ENCODE data around the gene CC2D1A.

The CC2D1A gene

DNA sequence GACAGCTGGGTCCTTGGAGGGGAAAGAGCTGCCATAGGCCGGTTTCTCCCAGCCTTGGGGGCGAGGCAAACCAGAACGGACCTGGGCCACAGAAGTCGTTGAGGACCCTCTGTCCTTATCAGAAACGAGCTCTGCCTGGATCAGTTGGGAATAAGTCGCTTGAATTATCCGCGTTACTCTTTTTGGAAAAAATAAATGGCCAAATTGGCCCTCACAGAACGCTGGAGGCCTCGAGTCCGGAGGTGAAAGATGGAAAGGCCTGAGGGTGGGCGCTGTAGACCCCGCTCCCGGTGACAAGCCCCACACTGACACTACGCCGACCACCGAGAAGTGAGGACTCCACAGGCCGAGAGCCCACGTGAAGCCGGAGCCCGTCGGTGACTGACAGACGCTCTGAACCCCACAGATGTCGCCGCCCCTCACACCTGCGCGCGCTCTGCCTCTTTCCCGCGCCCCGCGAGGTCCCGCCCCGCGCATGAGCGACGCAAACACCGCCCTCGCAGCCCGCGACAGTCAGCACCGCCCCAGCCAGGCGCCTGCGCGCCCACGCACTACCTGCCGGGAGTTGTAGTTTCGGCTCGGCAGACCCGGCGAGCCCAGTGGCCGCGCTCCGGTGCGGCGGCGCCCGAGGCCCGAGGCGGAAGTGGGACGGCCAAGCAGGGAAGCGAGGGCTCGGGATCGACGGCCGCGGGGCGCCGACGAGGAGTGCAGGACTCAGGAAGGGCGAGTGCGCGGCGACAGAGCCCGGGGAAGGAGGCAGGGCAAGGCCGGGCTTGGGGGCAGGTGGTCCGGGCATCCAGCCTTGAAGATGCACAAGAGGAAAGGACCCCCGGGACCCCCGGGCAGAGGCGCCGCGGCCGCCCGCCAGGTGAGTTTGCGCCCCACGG is at the start of gene CC2D1A, which contains the start of gene BRME1:
Gene CC2D1A (plus strand): TSS at position 568 of the 887 bp plus-strand sequence. CDS start 241 bp downstream, at position 809.
Gene BRME1 (minus strand): TSS at position 484 of the 887 bp plus-strand sequence. CDS start 1,225 bp downstream, outside the sequence.
- DNase-seq = peak; percentile 90

DNA sequence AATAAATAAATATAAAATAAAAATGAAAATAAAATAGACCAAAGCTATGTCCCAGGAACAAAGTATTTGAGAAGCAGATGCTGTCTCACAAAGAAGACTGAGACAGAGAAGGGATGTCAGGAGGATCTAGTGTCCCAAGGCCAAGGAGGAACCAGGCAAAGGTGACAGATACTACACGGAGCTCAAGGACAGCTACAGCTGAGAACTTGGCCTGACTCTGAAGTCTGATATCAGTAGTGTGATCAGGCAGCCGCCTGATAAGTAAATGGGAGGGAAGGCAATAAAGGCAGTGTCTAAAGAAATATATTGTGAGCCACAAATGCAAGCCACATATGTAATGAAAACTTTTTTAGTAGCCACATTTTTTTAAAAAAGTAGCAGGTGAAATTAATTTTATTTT is 49.5 kb upstream of the CC2D1A start:
- no peak for DNase-seq

DNA sequence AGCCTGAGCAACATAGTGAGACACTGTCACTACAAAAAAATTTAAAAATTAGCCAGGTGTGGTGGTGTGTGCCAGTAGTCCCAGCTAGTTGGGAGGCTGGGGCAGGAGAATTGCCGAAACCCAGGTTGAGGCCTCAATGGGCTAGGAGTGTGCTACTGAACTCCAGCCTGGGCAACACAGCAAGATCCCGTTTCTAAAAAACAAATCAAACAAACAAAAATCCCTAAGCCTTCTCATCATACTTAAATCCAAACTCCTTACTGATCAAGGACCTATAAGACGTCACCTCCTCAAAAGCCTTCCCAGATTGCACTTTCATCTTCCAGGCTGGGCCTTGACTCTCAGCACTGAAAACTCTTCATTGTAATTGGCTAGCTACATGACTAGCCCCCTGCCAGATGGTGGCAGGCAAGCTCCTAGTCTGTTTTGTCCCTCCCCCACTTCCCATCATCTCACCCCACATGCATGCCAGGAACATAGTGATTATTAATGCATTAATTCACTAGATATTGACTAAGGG is 46.6 kb upstream of the CC2D1A start:
- DNase-seq = no peak

DNA sequence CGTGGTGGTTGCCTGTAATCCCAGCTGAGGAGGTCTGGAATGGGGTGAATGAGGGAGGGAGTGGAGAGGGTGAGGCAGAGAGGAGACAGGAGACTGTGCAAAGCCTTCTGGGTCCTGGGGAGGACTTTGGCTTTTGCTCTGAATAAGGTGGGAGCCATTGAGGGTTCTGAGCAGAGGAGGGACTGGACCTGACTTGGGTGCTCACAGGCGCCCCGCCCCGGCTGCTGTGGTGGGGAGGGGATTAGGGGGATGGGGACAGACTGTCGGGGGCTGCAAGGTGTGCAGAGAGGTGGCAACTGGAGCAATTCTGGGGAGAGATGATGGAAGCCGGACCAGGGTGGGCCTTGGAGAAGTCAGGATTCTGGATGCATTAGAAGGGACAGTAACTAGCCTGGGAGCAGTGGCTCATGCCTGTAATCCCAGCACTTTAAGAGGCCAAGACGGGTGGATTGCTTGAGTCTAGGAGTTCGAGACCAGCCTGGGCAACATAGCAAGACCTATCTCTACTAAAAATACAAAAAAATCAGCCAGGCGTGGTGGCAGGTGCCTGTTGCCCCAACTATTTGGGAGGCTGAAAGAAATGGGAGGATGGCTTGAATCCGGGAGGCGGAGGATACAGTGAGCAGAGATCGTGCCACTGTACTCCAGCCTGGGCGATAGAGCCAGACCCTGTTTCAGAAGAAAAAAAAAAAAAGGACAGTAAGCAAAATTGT is 45.2 kb upstream of the CC2D1A start:
- DNase-seq = no peak

DNA sequence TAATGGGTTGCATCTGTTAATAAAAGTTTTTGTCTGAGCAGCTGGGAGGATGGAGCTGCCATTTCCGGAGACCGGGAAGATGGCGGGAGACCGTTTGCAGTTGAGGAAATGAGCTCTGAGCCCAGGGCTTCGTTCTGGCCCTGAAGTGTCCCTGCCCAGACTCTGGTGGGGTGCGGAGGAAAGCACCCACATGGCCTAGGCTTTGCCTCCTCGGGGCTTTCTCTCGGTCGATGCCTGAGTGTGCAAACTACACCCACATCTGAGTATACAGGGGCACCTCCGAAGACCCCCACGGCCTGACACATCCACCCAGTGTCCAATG is 44.6 kb upstream of the CC2D1A start:
- no peak for DNase-seq

DNA sequence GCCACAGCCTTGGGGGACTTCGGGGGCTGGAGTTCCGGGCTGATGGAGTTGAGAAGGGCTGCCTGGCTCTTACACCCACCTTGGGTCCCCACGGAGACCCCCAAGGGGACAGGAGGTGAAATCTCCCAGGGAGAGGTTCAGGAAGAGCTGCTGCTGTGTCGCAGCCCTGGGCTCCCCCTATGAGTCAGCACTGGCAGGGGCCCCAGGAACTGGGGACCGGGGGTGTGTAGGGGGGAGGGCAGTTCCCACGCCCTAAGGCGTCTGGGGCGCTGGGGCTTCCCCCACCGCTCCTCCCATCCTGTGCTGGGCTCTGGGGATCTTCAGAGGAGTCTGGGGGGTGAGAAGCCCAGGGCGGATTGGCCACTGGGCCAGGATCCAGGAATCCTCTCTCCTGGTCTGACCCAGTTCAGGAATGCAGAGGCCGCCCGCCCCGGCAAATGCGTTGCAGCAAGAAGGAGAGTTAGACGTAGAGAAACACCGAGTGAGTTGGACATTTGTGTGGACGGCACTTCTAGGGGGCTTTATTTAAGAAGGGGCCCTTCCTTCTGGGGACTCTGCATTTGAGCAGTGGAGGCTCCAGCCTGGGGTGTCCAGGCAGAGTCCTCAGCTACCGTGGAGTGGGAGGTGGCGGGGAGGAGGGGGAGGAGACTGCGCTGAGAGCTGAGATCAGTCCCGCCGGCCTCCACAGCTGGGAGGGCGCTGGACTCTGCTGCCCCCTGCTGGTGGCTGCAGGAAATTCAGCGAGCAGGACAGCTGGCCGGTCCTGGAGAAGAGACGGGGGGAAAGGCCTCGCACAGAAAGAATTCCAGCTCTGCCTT is 44.1 kb upstream of the CC2D1A start:
- DNase-seq = no peak

DNA sequence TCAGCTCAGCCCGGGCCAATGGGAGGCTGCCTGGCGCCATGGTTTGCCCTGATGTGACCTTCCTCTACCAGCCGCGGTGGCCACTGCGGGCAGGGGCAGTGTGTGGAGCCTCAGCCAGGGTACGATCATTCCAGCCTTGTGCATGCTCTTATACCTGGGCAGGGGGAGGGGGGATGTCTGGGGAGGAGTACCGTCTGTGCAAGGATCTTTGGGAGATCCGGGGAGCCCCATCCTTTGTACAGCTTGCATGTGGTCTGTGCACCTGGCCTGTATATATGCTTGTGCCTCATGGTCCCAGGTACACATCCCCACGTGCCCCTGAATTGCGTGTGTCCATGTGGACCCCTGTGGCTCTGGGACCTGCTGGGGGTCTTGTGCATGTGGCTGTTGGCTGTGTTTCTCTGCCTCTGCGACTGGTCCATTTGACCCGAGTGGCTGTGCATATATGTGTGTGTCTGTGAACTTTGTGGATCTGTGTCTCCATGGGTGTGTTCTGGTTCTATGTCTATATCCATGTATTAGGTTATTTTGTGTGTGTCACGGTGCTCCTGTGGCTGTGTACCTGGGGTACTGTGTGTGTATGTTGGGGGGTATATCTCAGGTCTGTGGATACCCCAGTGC is 41.8 kb upstream of the CC2D1A start:
- DNase-seq = no peak

DNA sequence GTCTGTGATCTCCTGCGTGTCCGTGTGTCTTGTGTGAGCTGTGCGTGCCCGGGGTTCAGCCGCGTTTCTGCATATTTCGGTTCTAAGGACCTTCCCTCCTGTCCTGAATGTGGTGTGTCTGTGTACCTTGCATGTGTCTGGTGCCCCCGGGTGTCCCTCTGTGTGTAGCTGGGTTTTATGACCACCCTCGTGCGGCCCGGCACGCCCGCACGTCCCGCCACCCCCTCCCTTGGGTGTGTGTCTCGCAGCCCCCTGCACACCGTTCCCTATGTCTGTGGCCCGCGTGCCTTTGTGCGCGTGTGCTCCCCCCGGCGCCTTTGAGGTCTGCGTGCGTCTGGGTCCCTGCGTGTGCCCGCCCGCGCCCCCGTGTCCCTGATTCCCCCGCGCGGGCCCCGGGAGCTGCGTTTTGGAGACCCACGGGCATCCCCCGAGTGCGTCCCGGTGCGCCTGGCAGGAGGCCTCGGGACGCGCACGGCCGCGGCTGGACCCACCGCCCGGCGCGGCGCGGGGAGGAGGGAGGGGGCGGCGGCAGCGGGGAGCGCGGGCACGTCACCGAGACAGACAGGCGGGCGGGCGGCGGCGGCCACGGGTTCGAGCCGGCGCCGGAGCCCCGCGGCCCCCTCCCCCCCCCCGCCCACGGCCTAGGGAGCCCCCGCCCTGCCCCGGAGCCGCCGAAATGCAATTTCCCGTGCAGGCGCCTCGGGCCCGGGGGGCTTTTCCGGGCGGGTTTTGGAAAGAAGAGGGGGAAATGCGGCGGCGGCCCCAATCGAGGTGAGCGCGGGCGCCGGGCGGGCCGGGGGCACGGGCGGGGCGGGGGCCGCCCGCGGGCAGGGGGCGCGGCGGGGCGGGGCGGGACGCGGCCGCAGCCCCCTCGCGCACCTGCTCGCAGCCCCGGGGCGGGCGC is 41.1 kb upstream of the CC2D1A start:
- DNase-seq = no peak

DNA sequence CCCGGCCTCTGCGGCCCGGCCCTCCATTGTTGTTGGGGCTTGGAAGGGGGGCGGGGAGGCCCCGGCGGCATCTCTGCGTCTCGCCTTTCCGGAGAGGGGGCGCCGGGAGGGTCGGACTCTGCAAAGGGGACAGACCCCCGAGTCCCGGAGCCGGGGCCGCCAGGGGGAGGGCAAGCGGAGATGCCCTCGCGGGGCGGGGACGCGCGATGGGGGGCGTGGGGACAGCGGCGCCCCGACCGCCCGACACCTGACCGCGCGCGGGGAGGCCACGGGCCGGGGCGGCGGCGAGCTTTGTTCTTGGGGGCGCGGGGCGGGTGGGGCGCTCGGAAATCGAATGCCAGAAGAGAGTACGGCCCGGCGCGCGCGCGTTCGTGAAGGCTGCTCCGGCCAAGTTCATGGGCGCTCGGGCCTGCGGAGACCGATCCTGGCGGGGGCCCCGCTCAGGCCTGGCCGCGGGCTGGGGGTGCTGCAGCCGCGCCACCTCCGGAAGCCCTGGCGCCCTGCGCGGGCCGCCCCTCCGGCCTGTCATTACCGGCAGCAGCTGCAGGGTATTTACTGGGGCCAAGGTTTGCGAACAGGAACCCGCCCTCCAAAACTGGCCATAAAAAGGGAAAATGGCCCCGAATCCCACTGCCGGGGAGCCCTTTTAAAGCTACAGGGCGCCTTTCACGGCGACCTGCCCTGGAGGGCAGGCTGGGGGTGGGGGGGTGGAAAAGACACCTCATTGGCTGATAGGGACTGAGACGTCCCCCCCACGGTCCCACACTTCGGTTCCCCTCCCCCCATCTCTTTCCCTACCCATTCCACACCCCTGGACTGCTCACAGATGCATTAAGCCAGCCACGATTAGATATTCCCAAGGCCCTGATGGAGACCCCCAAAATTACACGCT is 40.2 kb upstream of the CC2D1A start:
- DNase-seq = no peak

DNA sequence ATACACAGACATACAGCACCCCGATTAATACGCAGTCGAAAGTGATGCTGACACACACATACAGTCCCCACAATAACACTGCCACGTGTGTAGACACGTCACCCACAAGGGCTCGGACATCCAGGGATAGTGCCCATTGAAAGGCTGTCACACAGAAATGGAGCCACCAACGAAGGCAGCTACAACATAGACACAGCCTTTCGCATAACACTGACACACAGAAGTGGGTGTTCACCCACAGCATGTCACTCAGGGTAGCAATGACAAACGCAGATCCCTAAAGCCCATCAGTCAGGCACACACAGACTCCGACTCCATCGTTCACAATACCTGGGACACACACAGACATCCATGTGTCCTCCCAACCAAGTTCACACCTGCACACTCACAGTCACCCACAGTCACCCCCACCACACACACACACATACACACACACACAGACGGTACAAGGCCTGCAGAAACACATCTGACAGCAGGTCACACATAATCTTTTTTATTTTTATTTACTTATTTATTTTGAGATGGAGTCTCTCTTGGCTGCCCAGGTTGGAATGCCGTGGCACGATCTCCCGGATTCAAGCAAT is 39.4 kb upstream of the CC2D1A start:
- DNase-seq = no peak

DNA sequence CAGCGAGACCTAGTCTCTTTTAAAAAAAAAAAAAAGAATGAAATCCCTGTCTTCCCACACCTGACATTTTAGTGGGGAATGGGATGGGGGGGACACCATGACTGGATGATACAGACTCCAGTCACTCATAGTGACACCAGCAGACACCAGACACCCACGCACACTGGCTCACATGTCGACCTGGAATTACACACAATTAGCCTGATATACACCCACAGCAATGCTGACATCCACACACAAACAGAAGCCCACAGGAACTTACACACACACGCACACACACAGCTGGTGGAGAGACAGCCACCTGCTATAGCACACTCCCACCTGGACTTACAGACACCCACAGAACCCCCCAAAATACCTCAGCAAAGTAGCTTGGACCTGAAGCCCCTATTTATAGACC is 37.3 kb upstream of the CC2D1A start:
- no peak for DNase-seq

DNA sequence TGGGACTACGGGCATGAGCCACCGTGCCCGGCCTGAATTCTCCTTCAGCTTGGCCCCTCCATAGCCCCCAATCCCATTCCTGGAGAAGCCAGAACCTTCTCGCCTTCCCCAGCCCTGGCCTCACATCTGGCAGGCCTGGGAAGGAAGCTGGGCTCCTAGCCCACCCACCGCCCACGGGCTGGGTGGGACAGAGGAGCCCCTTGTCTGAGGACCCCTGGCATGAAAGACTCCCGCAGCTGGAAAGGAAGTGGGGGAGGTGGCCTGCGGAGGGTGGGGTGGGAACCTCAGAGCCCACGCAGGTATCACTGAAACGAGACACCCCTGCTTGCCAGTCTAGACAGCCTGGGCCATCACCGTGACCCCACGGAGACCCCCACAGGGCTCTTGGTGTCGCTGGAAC is 36.7 kb upstream of the CC2D1A start:
- DNase-seq = no peak

DNA sequence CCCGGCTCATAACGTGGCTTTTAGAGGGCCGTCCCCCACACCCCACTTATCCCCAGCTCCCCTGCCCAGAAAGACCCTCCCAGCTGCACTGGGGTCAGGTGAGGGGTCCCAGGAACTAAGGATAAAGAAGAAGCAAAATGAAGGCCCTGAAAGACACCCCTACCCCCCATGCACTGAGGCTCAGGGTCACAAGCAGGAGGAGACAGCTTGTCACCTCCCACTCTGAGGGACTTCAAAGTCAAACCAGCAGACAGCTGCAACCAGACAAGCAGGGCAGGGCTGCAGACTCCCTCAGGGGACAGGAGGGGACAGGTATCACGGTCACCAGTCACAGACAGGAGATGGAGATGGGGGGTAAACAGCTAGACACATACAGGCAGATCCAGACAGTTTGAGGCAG is 35.1 kb upstream of the CC2D1A start:
- DNase-seq = no peak

DNA sequence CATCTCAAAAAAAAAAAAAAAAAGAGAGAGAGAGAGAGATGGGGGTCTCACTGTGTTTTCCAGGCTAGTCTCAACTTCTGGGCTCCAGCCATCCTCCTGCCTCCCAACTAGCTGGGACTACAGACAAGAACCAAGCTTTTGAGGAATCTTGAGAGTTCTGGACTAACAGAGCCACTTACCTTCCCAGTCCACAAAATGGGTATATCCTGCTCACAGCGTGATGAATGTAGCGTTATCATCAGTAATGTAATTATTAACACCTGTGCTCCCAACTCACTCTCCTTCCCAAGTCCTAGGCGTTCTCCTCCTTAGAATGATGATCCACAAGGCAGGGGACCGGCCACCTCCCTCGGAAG is 33.7 kb upstream of the CC2D1A start:
- no peak for DNase-seq

DNA sequence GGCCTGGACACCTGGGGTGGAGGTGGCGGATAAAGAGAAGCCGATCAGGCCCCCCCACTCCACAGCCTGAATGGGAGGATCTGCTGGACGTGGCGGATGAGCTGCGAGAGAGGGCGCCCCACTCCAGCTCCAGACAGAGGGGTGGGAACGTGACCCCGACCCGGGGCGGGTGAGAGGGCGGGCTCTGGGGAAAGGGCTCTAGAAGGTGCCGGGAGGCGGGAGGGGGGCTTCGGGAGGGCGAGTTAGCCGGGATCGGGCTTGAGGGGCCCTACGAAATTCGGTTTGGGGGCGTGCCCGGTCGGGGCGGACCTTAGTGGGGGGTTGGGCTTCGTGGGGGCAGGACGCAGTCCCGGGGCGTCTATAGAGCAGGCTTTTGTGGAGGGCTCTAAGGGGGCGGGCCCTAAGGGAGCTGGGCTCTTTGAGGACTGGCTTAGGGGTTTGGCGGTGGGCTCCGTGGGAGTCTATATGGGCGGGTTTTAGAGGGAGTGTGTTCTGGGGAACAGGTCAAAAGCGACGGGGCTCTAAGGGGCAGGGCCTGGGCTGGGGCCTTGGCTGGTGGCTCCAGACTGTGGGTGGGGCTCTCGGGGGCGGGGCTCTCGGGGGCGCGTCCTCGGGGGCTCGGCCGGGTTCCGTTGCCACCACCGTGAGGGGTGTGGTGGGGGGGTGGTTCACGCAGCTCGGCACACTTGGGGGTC is 33.2 kb upstream of the CC2D1A start:
- DNase-seq = no peak

DNA sequence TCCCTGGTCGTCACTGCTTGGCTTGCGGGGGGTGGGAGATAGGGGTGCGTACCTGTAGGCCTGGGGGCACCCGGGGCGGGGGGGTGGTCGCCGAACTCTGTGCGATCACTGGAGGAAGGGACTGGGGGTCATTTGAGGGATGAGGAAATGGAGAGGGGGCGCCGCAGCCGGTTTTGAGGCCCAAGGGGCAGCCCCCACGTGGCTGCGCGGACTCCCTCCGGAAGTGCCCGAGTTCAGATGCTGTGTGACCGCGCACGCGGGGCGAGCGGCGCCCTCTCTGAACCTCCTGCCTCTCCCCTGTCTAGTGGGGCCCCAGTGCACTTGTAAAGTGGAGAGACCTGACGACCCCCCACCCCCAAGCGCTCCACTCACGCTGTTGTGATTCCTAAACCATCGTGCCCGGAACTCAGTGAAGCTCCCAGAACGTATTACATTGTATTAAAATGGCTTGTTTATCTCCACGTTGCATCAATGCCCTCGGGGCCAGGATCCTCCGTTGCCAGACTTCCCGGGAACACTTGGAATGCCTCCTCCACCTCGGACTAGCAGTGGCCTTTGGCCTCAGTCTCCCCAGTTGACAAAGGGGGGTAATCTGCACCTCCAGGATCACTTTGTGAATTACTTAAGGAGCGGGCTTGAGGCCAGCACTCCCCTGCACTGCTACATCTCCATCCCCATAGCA is 32.0 kb upstream of the CC2D1A start:
- DNase-seq = no peak

DNA sequence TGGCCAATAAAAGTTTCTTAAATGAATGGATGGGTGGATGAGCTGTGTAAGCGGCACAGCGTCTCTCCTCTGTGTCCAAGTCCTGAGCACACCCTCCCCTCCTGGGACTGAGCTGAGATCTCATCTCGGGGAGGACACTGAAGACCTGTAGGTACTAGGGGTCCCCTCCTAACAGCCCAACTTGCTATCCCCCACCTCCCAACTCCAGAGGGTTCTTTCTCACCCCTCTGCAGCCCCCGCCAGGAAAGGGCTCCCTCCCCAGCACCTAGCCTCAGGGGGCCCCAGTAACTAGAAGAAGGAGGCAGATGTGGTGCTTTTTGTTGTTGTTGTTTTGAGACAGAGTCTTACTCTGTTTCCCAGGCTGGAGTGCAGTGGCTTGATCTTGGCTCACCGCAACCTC is 30.2 kb upstream of the CC2D1A start:
- DNase-seq = no peak

DNA sequence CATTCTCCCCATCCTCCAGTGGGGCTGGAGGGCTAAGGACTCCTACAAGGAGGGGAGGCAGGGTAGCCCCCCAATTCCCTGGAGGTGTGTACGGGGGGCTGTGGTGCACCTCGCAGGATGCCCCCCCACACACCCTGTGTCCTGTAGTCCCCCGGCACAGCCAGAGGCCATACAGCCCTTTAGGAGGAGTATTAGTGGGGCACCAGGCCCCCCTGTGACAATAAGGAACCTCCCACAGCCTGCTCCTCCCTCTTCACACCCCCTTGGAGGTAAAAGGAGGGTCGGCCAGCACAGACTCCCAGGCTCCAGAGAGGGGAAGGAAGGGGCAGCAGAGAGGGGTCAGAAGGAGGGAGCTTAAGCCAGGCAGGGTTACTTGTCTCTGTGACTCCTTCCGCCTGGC is 29.2 kb upstream of the CC2D1A start, which contains the start of gene NANOS3:
Gene NANOS3 (plus strand): TSS at position 301 of the 400 bp plus-strand sequence. CDS start 115 bp downstream, outside the sequence.
- DNase-seq = no peak

DNA sequence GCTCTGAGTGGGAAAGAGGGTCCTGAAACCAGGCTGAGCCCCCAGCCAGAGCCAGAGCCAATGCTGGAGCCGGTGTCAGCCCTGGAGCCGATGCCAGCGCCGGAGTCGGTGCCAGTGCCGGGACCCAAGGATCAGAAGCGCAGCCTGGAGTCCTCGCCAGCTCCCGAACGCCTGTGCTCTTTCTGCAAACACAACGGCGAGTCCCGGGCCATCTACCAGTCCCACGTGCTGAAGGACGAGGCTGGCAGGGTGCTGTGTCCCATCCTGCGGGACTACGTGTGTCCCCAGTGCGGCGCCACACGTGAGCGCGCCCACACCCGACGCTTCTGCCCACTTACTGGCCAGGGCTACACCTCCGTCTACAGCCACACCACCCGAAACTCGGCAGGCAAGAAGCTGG is 28.7 kb upstream of the CC2D1A start:
- no peak for DNase-seq
